NCI-H2227 (cell line): ENCODE results near the gene RETREG1.

Experiments
- DNase-seq: peaks from one replicate; lab custom pipeline; 2025; ENCODE audit not compliant: unreplicated experiment; lab: John Stamatoyannopoulos, UW

Gene RETREG1

DNA sequence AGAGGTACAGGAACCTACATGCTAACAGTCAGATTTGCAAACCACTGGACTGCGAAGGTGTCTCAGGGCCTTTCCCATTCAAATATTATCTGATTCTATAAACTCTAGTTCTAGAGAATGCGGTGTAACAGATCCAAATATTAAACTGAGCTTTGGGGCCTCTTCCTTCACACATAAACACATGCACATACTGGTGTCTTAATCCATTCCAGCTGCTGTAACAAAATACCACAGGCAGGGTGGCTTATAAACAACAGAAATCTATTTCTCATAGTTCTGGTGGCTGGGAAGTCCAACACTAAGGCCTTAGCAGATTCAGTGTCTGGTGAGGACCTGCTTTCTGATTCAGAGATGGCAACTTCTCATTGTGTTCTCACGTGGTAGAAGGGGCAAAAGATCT, 30.2 kb downstream of the RETREG1 start:
- no peak for DNase-seq

DNA sequence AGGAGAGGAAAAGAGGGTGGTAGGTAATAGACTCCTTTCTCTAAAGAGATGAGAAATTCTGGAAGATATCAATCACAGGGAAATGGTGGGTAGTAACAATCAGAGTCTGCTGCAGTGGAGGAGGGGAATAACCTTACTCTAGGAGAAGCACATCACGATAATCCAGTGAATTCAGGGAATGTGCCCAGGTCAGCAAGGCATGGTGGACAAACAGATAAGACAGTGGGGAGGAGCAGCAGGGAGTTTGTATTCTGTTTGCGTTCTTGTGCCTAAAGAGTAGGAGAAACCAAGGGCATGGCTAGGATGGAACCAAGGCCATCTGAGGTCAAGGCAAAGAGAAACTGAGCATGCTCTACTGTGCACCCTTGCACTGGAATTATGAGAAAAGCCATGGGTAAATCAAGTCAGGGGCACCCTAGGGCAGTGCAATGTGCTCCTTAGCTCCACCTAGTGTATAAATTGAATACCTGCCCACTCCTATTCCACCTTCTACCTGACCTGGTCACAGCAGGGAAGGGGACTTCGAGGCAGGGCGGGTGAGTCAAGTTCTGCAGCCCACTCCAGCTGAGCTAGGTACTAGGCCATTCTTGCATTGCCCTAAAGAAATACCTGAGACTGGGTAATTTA, 31.6 kb downstream of the RETREG1 start:
- DNase-seq, result no peak

- no peak for DNase-seq
These were observed 34.7 kb downstream of the RETREG1 start for GRCh38 chr5:16582081-16582480.

DNA sequence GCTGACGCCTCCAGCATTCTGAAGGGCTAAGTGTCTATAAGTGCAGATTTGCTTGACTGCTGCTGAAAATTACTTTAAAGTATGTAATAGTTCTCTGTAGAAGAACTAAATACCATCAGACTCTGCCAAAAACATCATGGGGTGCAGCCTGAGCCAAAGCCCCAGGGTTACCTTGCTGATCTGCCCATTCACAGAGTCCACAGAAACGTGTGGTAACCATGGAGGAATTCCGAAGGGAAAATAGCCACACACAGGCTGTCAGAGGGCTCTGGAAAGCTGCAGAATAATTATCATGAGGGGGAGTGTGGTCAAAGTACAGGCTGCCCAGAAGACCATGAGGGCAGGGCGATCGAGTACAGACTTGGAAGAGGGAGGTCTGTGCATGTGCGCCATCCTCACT, 36.4 kb downstream of the RETREG1 start:
- no peak for DNase-seq

- DNase-seq, result peak; percentile 39
These were observed 37.5 kb downstream of the RETREG1 start for GRCh38 chr5:16579142-16579847.

- peak; percentile 86 for DNase-seq
These were observed 38.3 kb downstream of the RETREG1 start for GRCh38 chr5:16578474-16578883.

DNA sequence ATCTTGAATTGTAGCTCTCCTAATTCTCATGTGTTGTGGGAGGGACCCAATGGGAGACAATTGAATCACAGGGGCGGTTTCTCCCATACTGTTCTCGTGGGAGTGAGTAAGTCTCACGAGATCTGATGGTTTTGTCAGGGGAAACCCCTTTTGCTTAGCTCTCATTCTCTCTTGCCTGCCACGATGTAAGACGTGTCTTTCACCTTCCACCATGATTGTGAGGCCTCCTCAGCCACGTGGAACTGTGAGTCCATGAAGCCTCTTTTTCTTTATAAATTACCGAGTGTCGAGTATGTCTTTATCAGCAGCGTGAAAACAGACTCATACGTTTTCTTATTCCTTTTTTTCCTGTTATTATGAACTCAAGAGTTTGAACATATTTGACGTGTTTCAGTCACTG, 39.1 kb downstream of the RETREG1 start:
- DNase-seq, result no peak

GRCh38 chr5:16574789-16575721, 41.7 kb downstream of the RETREG1 start:
- DNase-seq, result no peak

DNA sequence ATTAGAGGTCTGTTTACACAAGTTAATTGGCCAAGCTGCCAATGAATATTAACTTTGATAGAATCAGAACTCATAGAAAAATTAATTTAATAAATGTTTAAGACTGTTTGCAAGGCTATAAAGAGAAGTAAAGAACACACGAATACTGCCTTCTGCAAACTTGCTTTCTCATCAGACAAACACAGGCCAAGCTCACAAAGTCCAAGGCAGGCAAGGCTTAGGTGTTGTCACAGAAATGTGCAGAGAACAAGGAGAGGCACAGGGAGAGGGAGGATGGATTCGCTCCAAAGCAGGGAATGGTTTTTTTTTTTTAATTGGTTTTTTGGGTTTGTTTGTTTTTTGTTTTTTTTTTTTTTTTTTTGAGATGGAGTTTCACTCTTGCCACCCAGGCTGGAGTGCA, 43.4 kb downstream of the RETREG1 start:
- DNase-seq, result no peak

GRCh38 chr5:16572289-16573015, 44.3 kb downstream of the RETREG1 start:
- DNase-seq, result no peak

DNA sequence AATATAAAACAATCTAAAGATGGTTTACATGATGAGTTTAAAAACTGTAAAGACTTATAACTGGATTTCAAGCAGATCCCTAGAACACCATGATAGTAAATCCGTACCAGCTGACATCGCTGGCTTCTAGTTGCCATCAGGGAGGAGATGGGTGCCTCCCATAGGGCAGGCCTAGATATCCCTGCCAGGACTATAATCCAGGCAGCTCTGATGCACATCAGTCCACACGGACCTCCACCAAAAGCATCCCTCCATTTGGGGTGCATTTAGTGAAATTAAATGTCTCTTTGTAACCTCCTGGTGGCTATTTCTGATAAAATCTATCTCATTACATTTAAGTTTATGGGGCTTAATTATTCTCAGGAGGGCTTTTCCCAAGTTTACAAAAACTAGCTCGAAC, 45.8 kb downstream of the RETREG1 start:
- DNase-seq, result no peak

DNA sequence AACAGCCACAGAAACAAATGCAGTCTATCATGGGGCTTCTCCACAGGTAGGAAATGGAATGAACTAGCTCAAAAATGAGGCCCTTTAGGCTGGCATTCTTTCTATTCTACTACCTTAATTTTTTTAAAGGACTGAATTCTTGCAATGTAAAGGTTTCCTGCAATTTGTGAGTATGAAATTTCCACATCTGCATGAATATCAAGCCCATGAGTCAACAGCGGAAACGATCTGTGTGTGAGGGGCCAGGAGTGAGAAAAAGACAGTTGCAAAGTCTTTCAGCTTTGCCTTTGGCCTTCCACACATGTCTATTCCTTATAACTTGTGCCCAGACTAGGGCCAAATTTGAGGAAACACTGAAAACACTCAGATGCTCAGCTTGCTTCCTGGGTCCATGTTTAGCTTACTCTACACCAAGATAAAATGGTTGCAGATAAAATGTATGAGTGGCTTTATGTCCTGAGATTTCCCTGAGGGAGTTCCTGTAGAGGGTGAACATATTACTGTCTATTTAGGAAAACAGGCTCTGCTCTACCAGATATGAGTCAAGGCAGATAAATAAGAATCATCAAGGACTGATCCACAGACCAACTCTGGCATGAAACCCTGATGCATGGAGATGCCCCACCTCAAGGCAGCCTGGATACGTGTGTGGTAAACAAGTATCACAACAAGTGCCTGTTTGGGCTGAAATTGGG, 46.5 kb downstream of the RETREG1 start:
- no peak for DNase-seq

GRCh38 chr5:16568875-16569580, 47.8 kb downstream of the RETREG1 start:
- DNase-seq, result peak; percentile 14

- DNase-seq, result no peak
These were observed 49.4 kb downstream of the RETREG1 start for GRCh38 chr5:16567365-16567764.

GRCh38 chr5:16565118-16565517, 51.7 kb downstream of the RETREG1 start:
- DNase-seq, result no peak

DNA sequence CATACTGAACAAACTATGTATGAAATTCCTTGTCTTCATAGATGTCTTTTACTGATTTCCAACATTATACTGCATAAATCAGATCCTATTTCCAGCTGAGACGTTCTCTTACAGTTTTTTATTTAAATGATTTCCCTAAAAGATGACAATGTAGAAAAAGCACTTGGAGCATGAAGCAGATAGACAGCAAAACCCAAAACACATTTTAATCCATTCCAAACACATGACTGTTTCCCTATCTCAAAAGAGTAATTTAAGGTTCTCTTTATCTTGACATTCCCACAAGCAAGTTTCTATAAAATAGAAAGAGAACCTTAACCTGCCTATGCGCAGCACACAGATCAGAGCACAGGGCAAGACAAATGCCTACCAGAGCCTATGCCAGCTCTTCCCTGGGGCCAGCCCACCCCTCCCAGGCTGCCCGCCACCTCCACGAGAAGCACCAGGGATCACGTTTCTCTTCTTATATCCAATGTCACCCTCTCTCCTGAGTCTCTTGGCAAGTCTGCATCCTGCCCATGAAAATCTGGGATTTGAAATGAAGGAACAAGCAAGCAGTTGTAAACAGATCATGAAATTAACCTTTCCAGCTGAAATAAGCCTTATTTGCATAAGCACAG, 52.4 kb downstream of the RETREG1 start:
- no peak for DNase-seq

DNA sequence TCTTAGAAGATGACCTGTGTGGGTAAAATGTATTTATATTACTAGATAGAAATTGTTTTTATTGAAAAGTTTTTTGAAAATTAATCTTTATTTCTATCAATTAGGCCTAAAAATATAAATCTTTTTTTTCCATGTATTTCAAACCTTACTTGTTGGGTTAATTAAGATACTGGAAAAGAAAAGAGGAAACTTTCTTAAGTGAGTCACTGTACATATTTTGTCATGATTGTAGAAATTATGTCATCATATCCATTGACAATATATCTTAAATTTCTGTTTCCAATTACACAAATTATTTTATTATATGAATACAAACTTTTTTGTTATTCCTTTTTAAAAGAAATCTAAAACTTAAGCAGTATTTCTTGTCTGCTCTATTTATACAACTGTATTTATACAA, 53.1 kb downstream of the RETREG1 start:
- no peak for DNase-seq

DNA sequence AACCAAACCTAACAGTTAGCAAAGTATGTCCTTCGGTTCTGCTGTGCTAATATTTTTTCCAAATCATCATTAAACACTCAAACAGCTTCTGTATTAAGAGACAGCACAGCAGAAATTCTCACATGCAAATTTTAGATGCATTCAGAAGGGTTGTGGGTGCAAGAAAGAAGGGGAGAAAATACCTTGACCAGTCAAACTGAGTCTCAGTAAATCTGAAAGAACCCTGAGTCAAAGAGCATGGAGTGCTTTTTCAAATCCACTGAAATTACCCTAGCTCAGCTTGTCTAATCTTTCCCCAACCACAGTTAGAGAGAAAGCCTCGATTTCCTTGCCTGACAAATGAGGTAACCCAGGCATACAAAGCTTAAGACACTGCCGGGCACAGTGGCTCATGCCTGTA, 55.1 kb downstream of the RETREG1 start:
- DNase-seq, result no peak

DNA sequence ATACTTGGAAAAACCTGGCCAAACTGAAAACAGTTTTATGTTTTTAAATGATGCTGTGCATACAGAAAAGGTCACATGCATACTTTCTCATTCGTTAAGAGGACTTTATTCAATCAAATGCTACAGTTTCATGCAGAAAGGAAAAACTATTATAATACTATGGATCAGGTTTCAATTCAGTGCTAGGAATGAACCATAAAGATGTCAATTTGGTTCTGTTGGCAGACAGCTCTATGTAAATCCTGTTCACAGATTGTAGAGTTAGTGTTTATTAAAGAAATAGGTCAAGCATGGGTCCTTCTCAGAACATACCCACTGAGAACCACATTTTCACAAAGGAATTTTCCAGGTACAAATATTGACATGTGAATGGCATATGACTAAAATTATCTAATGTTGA, 57.1 kb downstream of the RETREG1 start:
- no peak for DNase-seq
